GM12865 (cell line): ENCODE measurements around the gene OXA1L.

ENCODE experiments used
- DNase-seq: peaks from one replicate; pipeline ENCODE4 v3.0.0; 2010; ENCODE audit warnings: low read depth
- H3K4me3 ChIP-seq: 2 replicates; pipeline ENCODE4 v1.5.1; 2011; ENCODE audit warnings: mild to moderate bottlenecking, low read depth, low read length, control low read depth
- TF ChIP-seq, protein P1 (sequence below): IDR thresholded peaks from 2 replicates; pipeline ENCODE4 v1.5.1; 2011; ENCODE audit warnings: low read length, control low read depth, low read depth, inconsistent platforms; ENCODE audit not compliant: insufficient read depth; ENCODE audit errors: missing control alignments

The OXA1L gene

DNA sequence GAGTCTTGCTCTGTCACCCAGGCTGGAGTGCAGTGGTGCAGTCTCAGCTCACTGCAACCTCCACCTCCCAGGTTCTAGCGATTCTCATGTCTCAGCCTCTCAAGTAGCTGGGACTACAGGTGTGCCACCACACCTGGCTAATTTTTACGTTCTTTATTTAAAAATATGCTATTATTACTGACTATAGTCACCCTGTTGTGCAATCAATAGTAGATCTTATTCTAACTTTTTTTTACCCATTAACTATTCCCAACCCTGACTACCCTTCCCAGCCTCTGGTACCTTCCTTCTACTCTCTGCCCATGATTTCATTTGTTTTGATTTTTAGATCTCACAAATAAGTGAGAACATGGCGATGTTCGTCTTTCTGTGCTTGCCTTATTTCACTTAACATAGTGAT lies 2.5 kb downstream of the OXA1L start:
- TF ChIP-seq, protein P1, sequence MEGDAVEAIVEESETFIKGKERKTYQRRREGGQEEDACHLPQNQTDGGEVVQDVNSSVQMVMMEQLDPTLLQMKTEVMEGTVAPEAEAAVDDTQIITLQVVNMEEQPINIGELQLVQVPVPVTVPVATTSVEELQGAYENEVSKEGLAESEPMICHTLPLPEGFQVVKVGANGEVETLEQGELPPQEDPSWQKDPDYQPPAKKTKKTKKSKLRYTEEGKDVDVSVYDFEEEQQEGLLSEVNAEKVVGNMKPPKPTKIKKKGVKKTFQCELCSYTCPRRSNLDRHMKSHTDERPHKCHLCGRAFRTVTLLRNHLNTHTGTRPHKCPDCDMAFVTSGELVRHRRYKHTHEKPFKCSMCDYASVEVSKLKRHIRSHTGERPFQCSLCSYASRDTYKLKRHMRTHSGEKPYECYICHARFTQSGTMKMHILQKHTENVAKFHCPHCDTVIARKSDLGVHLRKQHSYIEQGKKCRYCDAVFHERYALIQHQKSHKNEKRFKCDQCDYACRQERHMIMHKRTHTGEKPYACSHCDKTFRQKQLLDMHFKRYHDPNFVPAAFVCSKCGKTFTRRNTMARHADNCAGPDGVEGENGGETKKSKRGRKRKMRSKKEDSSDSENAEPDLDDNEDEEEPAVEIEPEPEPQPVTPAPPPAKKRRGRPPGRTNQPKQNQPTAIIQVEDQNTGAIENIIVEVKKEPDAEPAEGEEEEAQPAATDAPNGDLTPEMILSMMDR, result no peak
- H3K4me3 ChIP-seq, result no peak overlapping the region

DNA sequence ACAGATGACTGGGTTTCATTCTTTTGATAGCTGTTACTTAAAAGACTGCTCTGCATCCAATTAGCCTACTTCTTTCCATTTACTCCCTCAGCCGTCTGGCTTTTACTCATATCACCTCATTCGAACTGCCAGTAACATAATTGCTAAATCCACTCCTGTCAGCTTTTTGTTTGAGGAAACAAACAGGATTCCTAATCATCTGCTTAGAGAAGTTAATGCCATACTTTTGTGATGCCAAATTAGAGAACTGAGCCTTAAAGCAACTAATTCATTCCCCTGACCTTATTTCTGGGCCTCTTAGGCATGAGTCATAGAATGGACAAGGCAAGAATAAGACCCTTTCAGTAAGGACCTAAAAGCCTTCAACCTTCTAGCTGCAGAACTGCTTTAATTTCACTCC lies 2.9 kb downstream of the OXA1L start:
- H3K4me3 ChIP-seq, result no peak overlapping the region
- TF ChIP-seq, protein P1, result no peak
- no peak for DNase-seq

More for the DNA sequence above, 2.5 kb downstream of the OXA1L start:
- no peak for DNase-seq

DNA sequence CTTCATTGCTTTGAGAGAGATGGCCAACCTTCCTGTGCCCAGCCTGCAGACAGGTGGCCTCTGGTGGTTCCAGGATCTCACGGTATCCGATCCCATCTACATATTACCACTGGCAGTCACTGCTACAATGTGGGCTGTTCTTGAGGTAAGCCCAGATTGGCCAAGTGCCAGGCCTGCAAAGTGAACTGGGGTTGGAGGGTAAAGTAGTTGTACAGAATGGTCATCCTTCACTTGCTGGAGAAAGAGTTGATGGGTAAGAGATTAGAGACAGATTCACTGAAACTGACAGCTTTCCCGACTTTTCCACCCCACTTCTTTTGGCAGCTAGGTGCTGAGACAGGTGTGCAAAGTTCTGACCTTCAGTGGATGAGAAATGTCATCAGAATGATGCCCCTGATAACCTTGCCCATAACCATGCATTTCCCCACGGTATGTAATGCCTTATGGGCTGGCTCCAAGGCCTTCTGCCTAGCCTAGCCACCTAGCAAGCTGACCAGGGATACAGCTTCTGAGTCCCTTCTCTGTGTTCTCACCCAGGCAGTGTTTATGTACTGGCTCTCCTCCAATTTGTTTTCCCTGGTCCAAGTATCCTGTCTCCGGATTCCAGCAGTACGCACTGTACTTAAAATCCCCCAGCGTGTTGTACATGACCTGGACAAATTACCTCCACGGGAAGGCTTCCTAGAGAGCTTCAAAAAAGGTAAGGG lies 4.1 kb downstream of the OXA1L start:
- TF ChIP-seq, protein P1, result no peak
- H3K4me3 ChIP-seq, result no peak overlapping the region
- DNase-seq, result no peak

DNA sequence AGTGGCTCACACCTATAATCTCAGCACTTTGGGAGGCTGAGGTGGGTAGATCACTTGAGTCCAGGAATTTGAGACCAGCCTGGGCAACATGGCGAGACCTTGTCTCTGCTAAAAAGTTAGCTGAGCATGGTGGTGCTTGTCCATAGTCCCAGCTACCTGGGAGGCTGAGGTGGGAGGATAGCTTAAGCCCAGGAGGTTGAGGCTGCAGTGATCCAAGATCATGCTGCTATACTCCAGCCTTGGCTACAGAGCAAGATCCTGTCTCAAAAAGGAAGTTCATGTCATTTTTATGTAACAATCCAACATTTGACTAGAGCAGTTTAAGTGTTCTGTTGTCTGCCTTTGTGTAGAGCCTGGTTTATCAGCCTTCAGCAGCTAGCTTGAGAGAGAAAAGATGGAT lies 6.2 kb downstream of the OXA1L start:
- H3K4me3 ChIP-seq, result no peak overlapping the region
- TF ChIP-seq, protein P1, result no peak
- no peak for DNase-seq

DNA sequence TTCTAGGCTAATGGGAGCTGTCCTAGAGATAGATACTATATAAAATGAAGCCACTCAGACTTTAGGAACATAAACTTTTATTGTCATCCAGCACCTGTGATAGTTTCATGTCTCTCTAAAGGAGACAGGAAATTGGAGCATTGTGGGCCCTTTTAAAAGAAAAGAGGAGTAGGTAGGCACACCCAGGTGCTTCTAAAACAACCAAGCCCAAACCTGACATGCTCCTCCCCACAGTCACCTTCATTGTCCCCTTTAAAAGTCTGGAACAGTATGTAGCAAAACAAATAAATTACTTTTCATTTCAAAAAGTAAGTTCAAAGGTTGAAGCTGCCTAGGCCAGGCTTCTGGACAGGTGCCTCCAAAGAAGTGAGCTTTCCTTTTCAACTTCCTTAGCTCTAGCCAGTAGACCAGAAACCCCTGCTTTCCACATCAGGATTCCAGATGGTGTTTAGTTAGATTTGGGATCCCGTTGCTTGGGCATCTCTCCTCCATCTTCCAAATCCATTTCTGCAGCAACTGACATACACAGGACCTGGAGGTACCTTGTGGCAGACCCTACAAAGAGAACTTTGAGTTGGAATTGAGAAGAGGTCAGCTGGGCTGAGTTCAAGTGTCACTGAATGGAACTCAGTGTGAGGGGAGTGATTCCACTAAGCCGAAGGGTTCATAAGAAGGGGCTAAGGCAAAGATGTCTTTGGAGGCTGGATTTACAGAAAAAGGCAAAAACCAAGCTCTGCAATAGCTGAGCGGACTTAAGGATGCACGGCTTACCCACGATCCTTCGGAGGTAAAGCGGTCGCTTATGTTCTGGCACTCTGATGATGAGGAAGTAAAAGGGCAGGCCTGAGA lies 6.9 kb downstream of the OXA1L start:
- no peak for DNase-seq
- H3K4me3 ChIP-seq, result no peak overlapping the region
- TF ChIP-seq, protein P1, result no peak

DNA sequence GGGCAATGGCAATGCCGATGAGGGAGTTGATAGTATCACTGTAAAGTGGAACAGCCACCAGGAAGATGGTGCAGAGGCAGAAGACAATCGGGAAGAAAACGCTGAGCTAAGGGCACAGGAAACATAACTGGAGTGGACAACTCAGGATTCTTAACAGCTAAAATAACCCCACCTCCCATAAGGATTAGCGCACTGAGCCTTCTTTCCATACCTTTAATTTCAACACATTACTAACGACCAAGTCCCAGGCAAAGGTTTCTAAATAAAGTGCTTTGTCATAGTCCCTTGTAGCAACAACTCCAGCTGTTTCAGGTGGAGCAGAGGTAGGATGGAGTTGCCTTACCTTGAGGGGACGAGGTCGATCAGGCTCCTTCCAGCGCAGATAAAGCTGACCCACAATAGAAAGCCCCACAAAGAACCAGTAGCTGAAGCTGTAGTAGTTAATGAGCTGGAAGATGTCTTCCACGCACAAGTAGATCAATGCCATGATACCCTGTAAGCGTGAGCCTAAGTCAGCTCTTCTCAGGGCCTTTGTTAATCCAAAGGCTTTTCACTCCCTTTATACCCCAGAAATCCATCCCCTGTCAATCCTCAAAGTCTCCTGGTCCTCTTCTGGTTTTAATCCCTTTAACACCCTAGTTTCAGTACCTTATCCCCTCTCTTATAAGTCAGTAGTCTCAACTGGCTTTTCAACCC lies 7.7 kb downstream of the OXA1L start:
- no peak for DNase-seq
- TF ChIP-seq, protein P1, result no peak
- no peak overlapping the region for H3K4me3 ChIP-seq
